ENCODE results near the gene CAMSAP1.

DNA sequence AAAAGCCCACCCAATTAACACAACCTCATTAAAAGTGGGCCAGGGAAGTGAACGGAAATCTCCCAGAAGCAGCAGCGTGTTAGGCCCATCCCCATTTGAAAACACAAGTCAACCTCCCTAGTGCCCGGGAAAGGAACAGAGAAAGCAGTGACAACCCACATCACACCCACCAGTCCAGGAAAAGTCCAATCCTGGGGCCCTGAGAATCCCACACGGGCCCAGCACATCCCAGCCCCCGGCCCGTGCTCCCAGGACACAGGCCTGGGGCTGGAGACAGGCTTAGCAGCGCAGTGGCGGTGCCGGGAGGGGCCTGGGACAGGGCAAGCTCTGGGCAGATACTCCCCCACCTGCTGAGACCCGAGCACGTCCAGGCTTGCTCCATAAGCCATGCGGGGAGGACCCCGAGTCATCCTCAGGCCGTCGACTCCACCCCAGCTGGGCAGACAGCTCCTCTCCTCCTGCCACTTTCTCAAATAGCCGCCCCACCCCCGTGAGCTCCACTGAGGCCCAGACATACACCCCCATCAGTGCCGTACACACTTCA lies 104.4 kb downstream of the CAMSAP1 start:
- TF ChIP-seq EZH2phosphoT487 (IDR thresholded peaks at IDR 0.05; ENCODE audit: insufficient read depth, low read depth): no peak
- no peak for TF ChIP-seq EZH2 (IDR thresholded peaks at IDR 0.05; ENCODE audit: insufficient read depth, poor library complexity, severe bottlenecking)

All from GM23248 (cell line).